ENCODE data around the gene OPCML. TPM values are rescaled to one million over a fixed set of nuclear protein-coding genes. Genes with fewer than 3 reads are reported as not detected.

Gene OPCML
- total RNA-seq, 1 donor from 2014 or later: 0.09 TPM

DNA sequence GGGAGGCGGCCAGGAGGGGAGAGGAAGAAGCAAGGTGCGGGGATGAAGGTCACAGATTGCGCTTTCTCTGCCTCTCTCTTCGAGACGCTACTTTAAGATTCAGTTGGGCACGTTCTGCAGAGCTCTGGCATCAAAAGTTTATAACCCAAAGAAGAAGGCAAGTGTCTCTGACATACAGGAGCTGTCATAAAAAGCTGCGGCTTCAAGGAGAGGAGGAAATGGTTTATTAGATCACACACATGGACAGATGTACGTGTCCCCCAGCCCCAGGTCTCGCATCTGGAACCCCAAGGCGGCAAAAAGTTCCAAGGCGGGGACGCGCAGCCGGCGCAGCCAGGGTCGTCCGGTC lies 589.0 kb downstream of the OPCML start:
- no peak for DNase-seq (ENCODE audit: low spot score)

DNA sequence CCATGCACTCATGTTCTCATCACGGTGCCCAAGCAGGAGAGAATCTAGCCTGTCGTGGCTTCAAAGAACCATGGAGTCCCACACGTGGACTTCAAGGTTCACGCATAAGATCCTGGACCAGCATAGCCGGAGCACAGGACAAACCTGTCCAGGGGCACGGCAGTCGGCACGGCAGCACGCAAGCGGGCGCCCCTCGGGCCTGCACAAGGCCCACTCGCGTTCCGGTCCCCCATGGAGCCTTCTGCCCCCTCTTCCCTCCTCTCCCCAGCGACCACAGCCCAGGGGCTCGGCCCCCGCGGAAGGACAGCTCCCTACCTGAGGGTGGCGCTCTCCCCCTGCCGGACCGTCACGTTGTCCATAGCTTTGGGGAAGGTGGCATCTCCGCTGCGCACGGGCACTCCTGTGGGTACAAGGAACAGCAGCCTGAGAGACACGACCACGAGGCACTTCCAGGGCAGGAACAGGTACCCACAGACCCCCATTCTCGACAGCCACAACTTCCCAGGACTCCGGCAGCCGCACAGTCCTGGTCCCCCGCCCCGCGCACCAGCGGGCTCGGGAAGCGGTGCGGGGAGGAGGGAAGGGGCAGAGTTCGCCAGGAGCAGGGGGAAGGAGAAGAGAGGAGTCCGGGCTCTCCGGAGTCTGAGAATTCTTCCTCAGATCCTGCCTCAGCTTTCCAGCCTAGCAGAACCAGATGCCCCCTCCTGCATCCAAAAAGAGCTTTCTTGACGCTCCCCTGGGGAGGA lies 589.5 kb downstream of the OPCML start:
- DNase-seq (ENCODE audit: low spot score): no peak

DNA sequence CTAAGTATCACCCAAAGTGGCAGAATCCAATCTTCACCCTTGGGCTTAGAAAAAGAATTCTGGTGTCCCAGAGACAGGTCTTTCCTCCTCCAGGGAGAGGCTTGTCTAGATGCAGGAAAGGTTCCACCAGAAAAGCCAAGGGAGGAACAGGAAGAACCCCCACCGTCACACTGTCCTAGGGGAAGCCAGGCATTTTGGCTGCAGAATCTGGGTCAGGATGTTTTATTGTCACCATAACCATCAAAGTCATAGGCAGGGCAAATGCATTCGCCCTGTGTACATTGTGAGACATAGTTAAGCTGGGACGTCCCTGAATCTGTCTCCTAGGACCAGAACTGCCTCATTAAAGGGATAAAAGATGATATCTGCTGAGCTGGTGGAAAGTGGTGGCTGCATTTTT lies 590.5 kb downstream of the OPCML start:
- DNase-seq (ENCODE audit: low spot score): no peak

DNA sequence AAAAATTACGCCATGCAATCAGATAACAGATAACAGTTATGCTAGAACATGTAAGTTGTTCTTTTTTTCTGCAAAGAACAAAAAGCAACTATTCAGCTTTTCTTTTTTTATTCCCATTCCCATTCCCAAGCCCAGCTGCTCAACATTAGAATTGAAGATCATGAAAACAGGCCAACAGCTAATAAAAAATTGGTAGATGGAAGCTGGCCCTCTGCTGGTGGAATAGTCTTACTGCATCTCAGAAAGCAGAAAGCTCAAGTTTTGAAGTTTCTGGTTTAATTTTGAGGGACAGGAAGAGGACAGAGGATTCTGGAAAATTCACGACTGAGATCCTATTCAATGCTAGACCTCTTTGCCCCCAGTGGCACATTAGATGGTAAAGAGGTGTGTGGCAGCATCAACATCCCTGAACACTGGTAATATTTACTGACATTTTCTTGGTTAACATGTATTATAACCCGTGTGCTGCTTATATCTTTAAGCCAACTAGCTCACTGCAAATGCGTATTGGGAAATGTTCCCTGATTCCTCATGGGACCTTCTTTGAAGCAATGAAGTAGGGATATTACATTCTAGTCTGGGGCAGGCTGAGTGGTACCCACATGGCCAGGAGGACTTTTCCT lies 591.2 kb downstream of the OPCML start:
- peak; percentile 16 for DNase-seq (ENCODE audit: low spot score)

DNA sequence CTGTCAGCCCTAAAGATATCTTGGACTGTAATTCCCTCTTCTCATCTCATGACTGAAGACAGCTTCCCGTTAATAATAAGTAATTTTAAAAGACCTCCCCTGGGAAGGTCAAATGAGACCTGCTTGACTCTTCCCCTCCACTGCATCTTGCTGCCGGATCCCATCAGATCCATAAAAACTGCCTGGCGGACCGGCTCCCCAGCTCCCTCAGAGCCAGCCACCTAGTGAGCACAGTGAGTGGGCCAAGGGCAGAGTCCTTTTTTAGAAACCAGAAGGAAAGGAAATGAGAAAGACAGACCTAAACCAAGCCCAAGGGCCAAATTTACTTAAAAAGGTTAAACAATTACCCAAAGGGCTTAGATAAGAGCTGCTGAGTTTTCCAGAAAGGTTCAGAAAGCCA lies 595.3 kb downstream of the OPCML start:
- DNase-seq (ENCODE audit: low spot score): no peak

DNA sequence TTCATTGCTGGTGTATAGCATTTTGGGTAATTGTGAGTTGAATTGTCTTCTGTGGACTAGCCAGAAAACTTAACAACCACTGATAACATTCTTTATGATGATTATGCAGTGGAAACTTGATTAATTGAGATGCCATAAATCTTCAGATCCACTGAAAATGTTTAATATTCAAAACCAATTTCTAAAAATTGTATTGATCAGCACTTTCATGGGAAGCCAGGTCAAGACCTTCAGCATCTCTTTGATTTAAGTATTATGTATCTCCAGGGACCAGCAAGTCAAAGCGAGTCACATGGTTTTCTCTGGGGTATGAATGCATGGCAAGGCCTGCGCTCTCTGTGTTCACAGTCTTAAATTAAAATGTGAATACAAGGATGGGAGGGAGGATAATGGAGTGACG lies 596.9 kb downstream of the OPCML start:
- no peak for DNase-seq (ENCODE audit: low spot score)

DNA sequence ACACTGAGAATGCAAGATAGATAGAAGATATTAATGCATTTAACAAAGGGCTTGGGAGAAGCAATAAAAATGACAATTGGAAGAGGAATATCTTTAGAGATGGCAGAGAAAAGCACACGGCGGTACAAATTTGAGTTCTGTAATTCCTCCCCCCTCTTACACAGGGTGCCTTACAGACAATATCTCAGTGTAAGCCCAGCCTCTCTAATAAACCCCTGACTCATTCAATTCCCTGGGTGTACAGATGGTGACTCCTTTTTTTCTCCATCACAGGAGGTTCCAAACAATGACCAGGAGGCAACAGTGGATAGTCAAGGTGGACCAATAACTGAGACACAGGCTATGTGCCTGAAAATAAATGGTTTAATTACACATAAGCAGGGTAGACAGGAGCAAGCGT lies 598.6 kb downstream of the OPCML start:
- DNase-seq (ENCODE audit: low spot score): no peak

DNA sequence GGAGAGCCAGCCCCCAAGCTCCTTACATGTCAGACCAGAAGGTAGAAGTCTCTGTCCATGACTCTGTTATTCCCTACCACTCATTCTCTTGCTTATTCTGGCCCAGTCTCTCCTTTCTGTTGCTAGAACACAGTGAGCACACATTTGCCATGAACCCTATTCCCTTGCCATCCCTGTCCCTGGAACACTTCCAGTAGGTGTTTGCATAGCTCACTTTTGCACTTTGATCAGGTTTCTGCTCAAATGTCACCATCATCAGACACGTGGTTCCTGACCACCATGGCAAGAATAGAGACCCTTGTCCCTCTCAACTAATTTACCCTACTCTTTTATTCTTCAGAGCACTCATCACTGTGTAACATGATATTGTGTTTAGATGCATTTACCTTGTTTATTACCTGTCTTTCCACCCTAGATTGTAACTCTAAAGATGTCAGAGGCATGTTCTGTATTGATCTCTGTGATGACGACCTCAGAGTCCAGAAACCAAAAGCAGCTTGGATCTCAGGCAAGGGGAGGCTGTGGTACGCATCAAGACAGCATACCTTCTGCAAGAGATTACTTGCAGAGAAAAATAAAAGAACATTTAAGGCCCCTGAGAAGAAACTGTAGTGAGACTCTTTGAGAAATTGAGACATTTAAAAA lies 606.4 kb downstream of the OPCML start:
- no peak for DNase-seq (ENCODE audit: low spot score)

DNA sequence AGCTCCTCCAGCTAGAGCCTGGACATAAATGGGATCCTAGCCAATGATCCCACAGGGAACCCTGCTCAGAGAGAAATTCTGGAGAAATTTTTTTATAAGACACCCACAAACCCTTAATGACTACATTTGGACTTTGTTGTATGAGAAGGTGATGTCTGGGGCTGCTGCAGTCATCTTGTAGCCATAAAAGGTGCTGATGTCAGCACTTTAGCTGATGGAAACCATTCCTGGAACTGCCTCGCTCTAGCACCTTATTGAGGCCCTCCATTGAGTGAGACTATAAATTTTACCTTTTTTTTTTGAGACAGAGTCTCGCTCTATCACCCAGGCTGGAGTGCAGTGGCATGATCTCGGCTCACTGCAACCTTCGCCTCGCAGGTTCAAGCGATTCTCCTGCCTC lies 610.7 kb downstream of the OPCML start:
- no peak for DNase-seq (ENCODE audit: low spot score)

DNA sequence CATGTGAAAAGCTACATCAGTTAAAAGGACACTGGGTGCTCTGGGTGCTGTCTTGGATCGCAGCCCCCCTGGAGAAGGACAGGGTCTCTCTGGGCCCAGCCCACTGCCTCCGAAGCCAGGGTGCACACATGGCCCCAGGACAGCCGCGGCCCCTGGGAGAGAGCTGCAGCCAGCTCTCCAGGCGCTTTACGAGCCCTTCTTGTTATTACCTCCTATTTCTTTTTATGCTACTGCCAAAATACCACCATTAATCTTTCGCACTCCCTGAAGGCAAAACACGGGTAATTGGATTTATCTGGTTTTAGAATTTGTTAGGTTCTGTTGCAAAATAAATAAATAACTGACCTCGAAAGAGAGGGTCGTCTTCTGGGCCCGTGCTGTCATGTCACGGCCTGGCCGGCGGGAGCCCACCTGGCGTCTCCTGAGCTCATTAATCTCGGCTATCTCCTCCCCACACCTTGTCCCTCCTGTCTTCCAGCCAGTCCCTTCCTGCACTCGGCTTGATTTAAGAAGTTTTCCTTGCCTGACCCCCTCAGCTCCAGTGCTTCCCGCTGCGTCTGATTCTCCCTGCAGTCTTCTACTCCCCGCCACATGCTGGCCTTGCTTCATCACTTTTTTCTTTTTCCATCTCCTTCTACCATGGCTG lies 611.7 kb downstream of the OPCML start:
- DNase-seq (ENCODE audit: low spot score): no peak

DNA sequence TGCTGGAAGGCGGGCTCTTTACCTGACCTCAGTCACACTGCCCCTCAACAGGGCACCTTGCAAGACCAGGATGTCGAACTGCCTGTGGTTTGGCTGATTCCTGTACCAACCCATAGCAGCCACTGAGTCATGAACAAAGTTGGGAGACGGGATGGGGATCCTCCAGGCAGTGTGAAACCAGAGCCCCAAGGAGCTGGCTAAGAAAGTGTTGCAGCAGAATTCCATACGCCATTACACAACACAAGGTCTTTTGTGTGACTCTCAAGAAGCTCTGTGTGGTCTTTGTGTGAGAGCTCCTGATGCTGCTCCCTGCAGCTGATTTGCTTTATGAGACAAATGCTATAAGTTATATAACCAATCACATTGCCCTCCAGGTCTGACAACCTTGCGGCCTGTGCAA lies 617.7 kb downstream of the OPCML start:
- DNase-seq (ENCODE audit: low spot score): no peak

DNA sequence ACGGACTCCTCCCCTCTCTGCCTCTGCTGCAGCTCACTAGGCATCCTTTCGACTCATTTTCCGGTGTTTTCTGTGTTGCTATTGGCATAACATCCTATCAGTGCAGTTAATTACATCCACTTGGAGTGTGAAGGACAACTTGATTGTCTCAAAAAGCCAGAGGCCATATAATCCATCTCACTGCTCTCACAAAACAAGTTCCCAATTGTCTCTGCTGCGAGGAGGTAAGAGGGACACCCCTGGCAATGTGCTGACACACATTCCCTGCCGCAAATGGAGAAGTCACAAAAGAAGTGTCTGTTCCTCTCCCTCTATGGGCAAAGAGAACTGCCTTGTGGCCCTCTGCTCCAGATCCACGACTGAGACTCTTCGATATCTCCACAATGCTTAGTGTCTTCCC lies 618.4 kb downstream of the OPCML start:
- DNase-seq (ENCODE audit: low spot score): no peak

DNA sequence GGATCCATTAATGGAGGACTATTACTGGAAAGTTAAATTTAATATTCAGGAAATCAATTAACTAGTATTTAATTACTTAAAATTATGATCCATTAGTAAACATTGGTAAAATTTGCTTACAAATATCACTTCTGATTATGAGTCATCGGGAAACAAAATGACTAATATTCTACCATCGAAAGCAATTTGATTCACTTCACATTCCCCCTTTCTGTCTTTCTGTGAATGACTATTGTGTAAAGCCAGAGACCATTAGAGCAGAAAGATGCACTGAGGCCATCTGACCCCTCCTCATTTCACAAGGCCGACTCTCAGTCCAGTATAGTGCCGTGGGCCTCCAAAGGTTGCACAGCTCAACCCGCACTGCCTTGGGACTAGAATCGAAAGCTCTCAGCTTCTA lies 619.0 kb downstream of the OPCML start:
- no peak for DNase-seq (ENCODE audit: low spot score)

DNA sequence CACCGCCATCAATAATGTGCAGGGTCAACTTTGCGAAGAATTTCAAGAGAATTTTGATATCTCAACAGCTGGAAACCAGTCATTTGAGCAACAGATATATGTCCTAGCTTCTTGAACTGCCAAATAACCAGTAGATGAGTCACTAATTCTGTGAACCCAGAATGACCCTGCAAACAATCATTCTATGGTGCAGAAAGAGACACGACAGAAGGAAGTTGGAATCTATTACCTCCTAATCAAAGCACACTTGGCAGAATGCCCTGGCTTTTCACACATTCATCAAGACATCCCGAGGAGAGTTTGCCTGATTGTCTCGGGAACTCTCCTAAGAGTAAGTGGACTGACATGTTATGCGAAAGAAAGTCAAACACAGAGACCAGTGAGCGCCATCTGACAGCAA lies 621.1 kb downstream of the OPCML start:
- DNase-seq (ENCODE audit: low spot score): peak; percentile 91

DNA sequence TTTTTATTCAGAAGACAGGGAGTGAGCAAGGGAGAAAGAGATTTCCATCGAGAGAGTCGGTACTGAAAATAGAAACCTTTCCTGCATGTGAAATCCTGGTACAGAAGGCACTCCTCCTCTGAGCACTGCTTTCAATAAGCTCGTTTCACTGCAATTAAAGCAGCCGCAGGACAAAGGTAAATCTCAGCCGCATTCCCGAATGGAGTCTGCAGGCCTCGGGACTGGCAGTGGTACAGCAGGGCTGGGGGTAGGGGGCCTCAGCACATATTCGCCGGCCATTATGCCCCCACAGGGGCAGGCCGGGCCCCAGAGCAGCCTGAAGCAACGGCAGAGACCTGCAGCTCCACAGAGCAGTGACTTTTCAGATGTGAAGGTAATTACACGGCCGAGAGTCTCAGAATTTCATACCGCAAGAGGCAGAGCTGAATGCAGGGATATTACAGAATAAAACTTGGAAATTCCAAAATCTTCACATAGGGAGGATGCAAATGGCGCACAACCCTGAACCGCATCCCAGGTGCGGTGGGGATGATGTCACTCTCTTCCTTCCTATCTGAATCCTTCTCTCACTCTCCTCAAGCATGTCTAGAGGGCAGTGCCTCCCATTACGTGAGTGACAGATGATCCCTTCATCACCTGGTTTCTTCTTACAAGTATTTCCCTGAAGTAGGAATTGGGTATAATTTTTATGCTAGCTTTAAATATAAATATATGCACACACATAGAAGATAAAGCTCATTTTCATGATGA lies 622.1 kb downstream of the OPCML start:
- DNase-seq (ENCODE audit: low spot score): no peak

DNA sequence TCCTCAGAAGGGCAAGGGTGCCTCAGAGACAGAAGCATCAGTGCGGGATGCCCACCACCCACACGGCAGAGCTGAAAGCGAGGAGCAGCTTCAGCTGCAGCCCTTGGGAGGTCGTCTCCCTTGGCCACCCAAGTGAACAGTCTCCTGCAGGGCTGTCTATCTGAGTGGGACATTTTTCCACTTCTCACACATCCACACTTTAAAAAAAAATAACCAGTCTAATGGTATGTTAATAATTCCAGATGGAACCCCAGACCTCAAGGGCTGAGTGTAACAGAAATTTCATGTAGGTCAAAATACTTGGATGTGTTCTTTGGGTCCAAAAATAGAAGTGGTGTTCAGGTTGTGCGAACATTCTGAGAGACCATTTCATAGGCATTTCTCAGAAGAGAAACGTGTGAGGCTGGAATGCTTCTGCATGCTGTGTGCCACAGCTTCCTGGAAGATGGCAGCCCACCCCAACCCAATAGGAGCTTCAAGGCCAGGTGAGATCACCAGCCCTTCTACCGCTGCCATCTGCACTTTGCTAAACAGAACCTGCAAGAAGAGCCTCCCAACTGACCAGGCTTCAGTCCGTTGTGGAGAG lies 623.2 kb downstream of the OPCML start:
- DNase-seq (ENCODE audit: low spot score): no peak

DNA sequence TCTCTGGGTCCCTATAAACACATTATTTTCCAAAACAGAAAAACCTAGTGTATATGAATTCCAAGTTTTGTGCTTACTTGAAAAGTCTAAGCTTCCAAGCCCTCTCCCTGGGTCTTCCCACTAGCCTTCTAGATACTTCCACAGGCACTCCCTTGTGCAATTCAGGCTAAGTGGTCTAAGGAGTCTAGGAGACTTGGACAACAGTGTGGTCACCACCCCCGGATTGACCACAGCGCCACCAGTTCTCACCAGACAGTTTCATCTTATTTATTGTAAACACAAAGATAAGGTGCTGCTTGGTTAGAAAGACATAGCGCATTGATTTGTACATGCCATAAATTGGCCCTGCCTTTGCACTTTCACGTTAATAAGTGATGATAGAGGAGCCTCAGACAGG lies 623.9 kb downstream of the OPCML start:
- DNase-seq (ENCODE audit: low spot score): no peak

DNA sequence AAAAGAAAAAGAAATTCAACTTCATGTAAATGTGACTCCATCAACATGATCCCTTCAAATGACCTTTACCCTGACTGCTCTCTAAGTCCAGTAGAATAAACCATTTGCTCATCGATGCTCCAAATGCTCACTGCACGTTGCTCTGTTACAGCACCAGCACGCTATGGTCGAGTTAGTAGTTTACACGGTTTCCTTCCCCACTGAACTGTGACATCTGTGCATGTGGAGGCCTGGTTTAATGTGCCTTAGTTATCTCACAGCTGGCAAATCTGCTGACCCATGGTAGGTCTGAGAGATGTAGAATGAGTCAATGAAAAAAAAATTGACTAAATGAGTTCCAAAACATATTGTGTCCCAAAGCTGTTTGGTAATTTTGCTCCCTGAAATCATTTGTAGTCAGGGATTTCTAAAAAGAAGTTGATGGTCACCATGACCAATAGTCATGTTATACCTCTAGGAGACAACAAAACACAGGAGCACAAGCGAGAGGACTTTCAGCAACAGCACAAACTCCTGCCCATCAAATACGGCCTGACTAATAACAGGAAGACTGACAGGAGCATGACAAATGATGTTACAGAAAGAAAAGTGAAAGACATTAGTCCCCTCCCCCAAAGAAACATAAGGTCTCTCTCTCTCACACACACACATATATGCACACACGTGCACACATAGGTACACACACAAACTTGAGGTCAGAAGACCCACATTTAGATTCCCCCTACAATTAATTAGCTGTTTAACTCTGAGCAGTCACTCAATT lies 624.5 kb downstream of the OPCML start:
- DNase-seq (ENCODE audit: low spot score): no peak

DNA sequence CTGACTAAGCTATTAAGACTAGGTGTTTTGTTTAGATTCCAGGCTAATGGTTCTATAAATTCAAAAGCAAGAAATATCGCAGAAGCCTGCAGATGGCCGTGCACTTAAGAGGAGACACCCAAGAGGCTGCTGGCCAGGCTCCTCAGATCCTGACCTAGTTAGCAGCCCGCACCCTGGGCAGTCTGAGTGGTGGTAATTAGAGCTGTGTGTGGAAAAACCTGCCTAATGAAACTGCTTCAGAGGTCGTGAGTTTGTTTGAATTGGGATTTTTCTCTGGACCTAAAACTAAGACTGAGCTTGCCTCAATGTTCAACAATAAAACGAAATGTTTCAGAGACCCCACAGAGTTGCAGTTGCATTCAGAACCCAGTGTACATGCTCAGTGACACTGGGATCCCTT lies 627.7 kb downstream of the OPCML start:
- DNase-seq (ENCODE audit: low spot score): no peak

DNA sequence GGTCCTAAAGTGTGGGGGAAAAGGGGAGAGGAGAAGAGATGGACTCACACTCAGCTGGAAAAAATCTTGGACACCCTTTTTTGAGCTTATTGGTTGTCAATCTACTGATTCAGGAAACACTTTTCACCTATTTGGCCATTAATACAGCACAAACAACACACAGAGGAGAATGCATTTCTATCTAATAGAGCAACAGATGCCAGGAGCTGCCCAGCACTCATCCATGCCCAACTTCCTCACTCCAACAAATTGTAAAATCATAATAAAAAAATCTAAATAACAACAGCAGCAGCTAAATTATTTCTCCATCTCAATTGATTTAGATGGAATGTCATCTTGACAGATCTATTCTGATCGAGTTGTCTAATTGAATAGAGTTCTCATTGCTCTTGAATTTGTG lies 628.2 kb downstream of the OPCML start:
- DNase-seq (ENCODE audit: low spot score): no peak

Measured in mucosa of gallbladder (tissue), 1 donor.